ENCODE results near the gene C14orf180. TPM values are rescaled to one million over a fixed set of nuclear protein-coding genes. Genes with fewer than 3 reads are reported as not detected.

The C14orf180 gene
- total RNA-seq, 6 donors from 2014 or later, result not detected

GRCh38 chr14:104589338-104590195 lies 10.0 kb downstream of the C14orf180 start:
- no peak for ATAC-seq (ENCODE audit: low FRiP score in 2 of 2)
- Histone ChIP-seq H3K27me3 (no peaks in the 10 kb centered on the region), H3K4me3 (no peak overlapping the region), H3K36me3 (no peaks in the 10 kb centered on the region), H3K9me3 (no peaks in the 10 kb centered on the region), H3K27ac (no peak overlapping the region), H3K4me1 (peaks cover 0 to 4% (median 0%) of the 10 kb centered on the region in 4 donors)
- no peak for TF ChIP-seq CTCF (IDR thresholded peaks at IDR 0.05)
- TF ChIP-seq POLR2A (IDR thresholded peaks at IDR 0.05), result no peak
- TF ChIP-seq EP300 (IDR thresholded peaks at IDR 0.05), result no peak
- no peak for TF ChIP-seq POLR2AphosphoS5 (IDR thresholded peaks at IDR 0.05)
- 73 to 81% methylated on average over 15 to 25 of the region's 26 CpGs for WGBS, 2 donors
- DNase-seq, result peak in 1 of 2 donors; percentile 59

- Histone ChIP-seq H3K36me3 (no peaks in the 10 kb centered on the region), H3K27ac (no peak overlapping the region), H3K4me1 (peaks cover 0 to 4% (median 0%) of the 10 kb centered on the region in 4 donors), H3K27me3 (no peaks in the 10 kb centered on the region), H3K4me3 (no peak overlapping the region), H3K9me3 (no peaks in the 10 kb centered on the region)
- DNase-seq (peak in 1 of 2 donors; percentile 44), ATAC-seq (ENCODE audit: low FRiP score in 2 of 2) (no peak)
- TF ChIP-seq POLR2A (IDR thresholded peaks at IDR 0.05), result no peak
- no peak for TF ChIP-seq CTCF (IDR thresholded peaks at IDR 0.05)
- no peak for TF ChIP-seq POLR2AphosphoS5 (IDR thresholded peaks at IDR 0.05)
- no peak for TF ChIP-seq EP300 (IDR thresholded peaks at IDR 0.05)
- 79% methylated on average over 21 to 22 of the region's 23 CpGs for WGBS, 2 donors
These were observed 10.8 kb downstream of the C14orf180 start for GRCh38 chr14:104590240-104590965.

GRCh38 chr14:104591031-104591430 lies 11.5 kb downstream of the C14orf180 start:
- Histone ChIP-seq H3K9me3 (no peaks in the 10 kb centered on the region), H3K36me3 (no peaks in the 10 kb centered on the region), H3K4me3 (no peak overlapping the region), H3K27ac (no peak overlapping the region), H3K4me1 (peaks cover 0 to 4% (median 0%) of the 10 kb centered on the region in 4 donors), H3K27me3 (no peaks in the 10 kb centered on the region)
- ATAC-seq (ENCODE audit: low FRiP score in 2 of 2) (no peak), DNase-seq (peak in 1 of 2 donors; percentile 48)
- 57 to 60% methylated on average over 1 to 3 of the region's 7 CpGs for WGBS, 2 donors
- TF ChIP-seq POLR2A (IDR thresholded peaks at IDR 0.05), result no peak
- no peak for TF ChIP-seq CTCF (IDR thresholded peaks at IDR 0.05)
- TF ChIP-seq POLR2AphosphoS5 (IDR thresholded peaks at IDR 0.05), result no peak
- no peak for TF ChIP-seq EP300 (IDR thresholded peaks at IDR 0.05)

- Histone ChIP-seq H3K9me3 (no peaks in the 10 kb centered on the region), H3K27ac (no peak overlapping the region), H3K36me3 (no peaks in the 10 kb centered on the region), H3K4me1 (peaks cover 0 to under 1% (median 0%) of the 10 kb centered on the region in 4 donors), H3K27me3 (no peaks in the 10 kb centered on the region), H3K4me3 (no peak overlapping the region)
- no peak for TF ChIP-seq CTCF (IDR thresholded peaks at IDR 0.05)
- no peak for TF ChIP-seq POLR2A (IDR thresholded peaks at IDR 0.05)
- TF ChIP-seq EP300 (IDR thresholded peaks at IDR 0.05), result no peak
- TF ChIP-seq POLR2AphosphoS5 (IDR thresholded peaks at IDR 0.05), result no peak
- DNase-seq, result peak in 1 of 2 donors; percentile 76
- no peak for ATAC-seq (ENCODE audit: low FRiP score in 2 of 2)
- WGBS, 2 donors, result 83 to 84% methylated on average over 13 to 25 of the region's 26 CpGs
These were observed 12.1 kb downstream of the C14orf180 start for GRCh38 chr14:104591506-104592291.
